OCI-LY3 (cell line): ENCODE data around the gene RFX3.

ENCODE experiments used
- EZH2phosphoT487 ChIP-seq: fragments of 200-600 bp; shearing (Covaris generic); IDR thresholded peaks from 2 replicates; pipeline ENCODE4 v1.6.1; 2018; ENCODE audit warnings: antibody characterized with exemption, mixed run types, low read depth
- TF ChIP-seq, protein P1 (sequence below): fragments of 200-600, 300-600 bp; sonication (generic); IDR thresholded peaks from 2 replicates; pipeline ENCODE4 v1.5.1; 2014; ENCODE audit warnings: antibody characterized with exemption, low read length, low read depth

DNA sequence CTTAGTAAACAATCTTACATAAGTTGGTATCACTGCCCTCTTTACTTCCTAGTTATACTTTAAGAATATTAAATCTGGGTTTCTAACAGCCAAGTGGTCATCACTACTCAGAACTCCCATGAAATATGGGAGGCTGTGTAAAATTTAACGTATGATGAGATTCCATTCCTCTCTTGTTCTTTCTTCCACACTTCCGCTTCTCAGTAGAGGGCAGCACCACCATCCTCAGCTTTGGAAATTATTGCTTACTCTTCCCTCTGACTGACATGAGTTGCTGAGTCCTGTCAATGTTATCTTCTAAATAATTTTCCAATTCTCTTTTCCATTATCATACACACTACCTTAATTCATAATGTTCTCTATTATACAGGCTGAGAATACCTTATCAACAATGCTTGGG, 194.0 kb downstream of the RFX3 start:
- TF ChIP-seq, protein P1, sequence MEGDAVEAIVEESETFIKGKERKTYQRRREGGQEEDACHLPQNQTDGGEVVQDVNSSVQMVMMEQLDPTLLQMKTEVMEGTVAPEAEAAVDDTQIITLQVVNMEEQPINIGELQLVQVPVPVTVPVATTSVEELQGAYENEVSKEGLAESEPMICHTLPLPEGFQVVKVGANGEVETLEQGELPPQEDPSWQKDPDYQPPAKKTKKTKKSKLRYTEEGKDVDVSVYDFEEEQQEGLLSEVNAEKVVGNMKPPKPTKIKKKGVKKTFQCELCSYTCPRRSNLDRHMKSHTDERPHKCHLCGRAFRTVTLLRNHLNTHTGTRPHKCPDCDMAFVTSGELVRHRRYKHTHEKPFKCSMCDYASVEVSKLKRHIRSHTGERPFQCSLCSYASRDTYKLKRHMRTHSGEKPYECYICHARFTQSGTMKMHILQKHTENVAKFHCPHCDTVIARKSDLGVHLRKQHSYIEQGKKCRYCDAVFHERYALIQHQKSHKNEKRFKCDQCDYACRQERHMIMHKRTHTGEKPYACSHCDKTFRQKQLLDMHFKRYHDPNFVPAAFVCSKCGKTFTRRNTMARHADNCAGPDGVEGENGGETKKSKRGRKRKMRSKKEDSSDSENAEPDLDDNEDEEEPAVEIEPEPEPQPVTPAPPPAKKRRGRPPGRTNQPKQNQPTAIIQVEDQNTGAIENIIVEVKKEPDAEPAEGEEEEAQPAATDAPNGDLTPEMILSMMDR = peak; percentile 70
- TF ChIP-seq EZH2phosphoT487 = no peak
